ENCODE results near the gene GRIK2.

DNA sequence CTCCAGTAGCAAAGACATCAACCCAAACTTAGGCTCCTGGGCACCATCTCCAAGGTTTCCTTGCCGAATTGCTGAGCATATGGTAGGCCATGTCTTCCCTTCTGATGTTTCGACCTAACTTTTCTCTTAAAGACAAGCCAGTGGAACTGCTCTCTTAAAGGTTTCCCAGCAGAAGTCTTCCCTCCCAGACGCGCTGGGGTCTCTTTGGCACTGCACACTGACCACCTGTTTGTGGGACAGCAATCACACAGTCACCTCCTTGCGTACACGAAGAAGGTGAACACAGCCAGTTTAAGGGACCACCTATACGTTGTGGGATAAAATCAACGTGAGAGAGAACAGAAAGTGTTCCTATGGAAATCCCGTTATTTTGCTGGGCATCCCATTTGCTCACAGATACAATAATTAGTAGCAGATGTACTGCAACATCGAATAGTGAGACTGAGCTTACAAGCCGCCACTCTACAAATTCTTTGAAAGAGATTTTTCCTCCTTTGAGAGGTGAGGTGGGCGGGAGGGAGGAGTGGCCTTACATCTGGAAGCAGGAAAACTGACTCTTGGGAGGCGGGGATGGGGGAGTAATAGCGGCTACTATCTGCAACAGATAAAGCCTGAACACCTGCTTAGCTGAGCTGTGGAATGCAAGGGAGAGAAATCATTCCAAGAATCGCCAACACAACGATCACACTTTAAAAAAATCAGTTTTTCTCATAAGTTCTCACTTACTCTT, 9.9 kb downstream of the GRIK2 start:
- TF ChIP-seq CTCF (IDR thresholded peaks at IDR 0.05) (no peak), POLR2A (IDR thresholded peaks at IDR 0.05) (no peak)

Data from adrenal gland (tissue), 5 donors.